ENCODE measurements around the gene ELMO1.

Gene ELMO1, protein sequence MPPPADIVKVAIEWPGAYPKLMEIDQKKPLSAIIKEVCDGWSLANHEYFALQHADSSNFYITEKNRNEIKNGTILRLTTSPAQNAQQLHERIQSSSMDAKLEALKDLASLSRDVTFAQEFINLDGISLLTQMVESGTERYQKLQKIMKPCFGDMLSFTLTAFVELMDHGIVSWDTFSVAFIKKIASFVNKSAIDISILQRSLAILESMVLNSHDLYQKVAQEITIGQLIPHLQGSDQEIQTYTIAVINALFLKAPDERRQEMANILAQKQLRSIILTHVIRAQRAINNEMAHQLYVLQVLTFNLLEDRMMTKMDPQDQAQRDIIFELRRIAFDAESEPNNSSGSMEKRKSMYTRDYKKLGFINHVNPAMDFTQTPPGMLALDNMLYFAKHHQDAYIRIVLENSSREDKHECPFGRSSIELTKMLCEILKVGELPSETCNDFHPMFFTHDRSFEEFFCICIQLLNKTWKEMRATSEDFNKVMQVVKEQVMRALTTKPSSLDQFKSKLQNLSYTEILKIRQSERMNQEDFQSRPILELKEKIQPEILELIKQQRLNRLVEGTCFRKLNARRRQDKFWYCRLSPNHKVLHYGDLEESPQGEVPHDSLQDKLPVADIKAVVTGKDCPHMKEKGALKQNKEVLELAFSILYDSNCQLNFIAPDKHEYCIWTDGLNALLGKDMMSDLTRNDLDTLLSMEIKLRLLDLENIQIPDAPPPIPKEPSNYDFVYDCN

GRCh38 chr7:37448636-37449361 lies at the start of gene ELMO1:
ELMO1 (minus strand) TSS chr7:37448864; CDS start chr7:37342690, 106,174 bp downstream.
- peak; percentile 69 to 70 for DNase-seq (ENCODE audit: low read depth in 2 of 2)

DNA sequence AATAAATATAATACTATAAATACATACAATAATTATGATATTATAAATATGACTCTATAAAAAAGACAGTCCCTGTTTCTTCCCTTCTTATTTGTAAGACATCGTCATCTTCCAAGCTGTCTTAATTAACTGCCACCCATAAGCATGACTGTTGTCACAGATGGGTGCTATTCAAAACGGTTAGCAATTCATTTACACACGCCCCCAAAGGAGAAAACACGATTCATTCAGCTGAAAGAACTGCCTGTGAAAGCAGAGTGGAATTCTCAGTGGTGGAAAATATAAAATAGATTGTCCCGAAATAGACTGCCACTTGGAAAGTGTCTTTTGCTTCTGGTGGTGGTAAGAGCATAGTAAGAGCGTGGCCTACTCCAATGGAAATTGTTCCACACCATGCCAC lies 48.9 kb upstream of the ELMO1 start:
- DNase-seq (ENCODE audit: low read depth in 2 of 2): no peak

- DNase-seq (ENCODE audit: low read depth in 2 of 2): no peak
Measured at GRCh38 chr7:37495574-37496184, 47.0 kb upstream of the ELMO1 start.

DNA sequence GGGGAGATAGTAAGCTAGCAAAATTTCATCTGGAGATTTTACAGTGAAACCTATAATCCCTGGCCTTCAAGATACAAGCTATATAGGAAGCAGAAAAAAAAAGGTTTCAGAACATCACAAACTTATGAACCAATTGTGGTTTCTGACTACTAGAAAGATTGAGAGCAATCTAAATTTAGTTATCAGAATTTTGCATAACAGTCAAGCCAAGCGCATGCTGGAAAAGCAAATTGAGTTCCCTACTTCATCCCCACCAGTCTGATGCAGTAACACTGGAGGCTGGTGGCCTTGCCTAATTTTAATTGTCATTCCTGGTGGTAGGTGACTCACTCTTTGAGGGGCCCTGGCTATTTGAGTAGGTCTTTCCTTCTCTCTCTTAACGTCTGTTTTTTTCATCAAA lies 46.3 kb upstream of the ELMO1 start:
- no peak for DNase-seq (ENCODE audit: low read depth in 2 of 2)

GRCh38 chr7:37493810-37494209 lies 45.1 kb upstream of the ELMO1 start:
- DNase-seq (ENCODE audit: low read depth in 2 of 2): no peak

DNA sequence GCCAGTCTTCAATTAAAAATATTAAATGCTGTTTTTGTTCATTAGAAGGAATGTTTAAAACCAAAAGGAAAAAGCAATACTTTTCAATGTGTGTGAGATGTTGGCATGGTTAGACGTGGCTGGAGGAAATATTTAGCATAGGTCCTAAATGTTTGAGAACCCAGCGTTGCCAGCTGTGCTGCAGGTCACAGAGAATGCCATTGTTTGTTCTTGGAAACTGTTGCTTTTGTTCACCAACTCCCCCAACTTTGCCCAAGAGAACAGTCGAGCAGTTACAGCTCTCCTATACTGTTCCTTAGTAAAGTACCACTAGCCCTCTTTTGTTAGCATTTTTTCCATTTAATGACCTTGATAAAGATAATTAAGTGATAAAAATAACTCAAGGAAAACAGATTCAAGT lies 44.5 kb upstream of the ELMO1 start:
- no peak for DNase-seq (ENCODE audit: low read depth in 2 of 2)

DNA sequence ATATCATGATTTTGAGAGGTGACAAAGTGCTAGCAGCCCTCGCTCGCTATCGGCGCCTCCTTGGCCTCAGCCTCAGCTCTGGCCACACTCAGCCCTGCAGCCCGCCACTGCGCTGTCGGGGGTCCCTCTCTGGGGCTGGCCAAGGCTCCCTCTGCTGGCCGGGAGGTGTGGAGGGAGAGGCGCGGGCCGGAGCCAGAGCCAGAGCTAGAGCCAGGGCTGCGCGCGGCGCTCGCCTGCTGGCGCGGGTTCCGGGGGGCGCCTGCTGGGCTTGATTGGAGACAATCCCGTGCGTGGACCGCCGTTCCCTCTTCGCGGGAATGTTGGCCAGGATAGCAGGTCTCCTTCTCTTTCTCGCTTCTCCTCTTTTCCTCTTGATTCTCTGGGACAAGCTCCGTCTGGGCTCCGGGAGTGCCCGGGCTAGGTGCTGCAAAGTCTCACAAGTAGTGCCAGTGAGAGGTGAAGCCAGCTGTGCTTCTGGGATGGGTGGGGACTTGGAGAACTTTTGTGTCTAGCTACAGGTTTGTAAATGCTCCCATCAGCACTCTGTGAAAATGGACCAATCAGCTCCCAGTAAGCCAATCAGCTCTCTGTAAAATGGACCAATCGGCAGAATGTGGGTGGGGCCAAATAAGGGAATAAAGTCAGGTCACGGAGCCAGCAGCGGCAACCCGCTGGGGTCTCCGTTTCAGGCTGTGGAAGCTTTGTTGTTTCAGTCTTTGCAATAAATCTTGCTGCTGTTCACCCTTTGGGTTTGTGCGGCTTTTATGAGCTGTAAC lies 43.4 kb upstream of the ELMO1 start:
- DNase-seq (ENCODE audit: low read depth in 2 of 2): no peak

DNA sequence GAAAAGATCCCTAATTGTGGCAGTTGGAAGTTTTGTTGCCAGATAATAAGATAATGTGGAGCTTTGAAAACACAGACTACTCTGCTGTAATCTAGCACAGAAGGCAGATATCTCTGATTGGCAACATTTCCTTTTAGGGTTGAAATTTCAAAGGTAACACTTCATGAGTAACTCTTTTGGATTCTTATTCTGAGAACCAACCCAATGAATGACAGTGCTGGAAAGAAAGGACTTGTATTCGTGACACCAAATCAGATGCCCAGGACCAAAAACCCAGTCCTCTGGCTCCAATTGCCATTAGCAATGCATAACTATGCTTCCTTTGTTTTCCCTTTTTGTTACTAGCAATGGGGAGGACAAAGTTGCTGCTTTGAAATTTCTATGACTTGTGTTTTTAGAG lies 41.0 kb upstream of the ELMO1 start:
- no peak for DNase-seq (ENCODE audit: low read depth in 2 of 2)

- no peak for DNase-seq (ENCODE audit: low read depth in 2 of 2)
Measured at GRCh38 chr7:37488163-37488764, 39.6 kb upstream of the ELMO1 start.

DNA sequence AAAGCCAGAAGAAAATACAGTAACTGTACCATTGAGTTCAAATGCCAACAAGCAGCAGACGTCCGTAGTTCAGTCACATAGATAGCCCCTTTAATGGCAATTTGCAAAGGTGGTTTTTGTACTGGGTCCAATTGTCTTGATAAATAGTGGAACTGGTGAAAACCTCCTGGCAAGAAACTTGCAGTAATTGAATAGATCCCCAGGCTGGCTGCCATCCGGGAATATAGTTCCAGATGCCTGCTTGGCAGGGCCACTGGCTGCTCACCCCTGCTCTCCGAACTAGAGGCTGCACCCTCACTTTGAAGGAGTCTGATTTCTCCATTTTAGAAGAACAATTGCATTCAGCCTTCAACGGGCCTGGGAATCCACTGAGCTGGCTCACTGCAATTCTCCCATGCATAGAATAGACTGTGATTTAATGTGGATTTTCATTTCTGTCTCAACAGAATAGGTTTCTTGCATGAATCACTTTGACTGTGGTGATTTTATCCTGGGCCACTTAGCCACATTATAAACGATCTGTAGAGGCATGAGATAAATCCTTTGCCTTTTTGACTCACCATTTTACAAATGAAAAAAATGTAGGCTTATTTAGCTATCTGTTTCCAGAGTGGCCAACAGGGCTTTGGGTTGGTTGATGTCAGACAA lies 35.9 kb upstream of the ELMO1 start:
- DNase-seq (ENCODE audit: low read depth in 2 of 2): no peak

DNA sequence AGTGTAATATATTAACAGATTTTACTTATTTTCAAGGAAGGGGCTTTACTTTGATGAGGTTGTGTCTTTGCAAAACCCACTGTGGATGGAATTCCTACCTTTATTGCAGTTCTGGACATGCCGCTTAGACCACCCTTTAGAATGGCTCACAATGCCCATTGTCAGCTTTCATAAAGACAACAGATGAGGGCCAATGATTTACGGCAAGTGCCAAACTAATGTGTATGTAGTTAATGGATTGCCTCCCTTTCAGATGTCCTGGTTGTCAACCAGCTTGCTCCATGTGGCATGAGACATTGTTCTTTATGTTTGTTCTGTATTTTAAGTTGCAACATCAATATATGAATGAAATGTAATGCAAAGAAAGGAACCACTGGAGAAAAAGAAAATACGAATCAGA lies 35.0 kb upstream of the ELMO1 start:
- DNase-seq (ENCODE audit: low read depth in 2 of 2): no peak

DNA sequence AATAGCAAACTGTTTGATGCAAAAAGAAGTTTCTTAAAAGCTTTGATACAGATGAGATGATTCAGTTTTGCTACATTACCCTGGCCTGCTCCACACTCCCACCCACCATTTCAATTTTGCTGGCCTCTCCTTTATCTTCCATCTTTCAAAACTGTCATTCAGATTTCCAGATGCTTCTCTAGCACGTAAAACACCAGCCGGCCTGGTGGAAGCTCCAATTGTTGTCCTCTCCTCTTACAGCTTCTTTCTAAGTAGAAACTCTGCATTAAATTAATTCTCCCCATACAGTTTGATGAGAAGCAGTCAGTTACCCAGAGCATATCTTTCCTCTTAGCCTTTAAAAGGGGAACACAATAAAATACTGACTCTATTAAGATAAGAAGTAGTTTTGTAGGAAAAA lies 34.3 kb upstream of the ELMO1 start:
- DNase-seq (ENCODE audit: low read depth in 2 of 2): no peak

DNA sequence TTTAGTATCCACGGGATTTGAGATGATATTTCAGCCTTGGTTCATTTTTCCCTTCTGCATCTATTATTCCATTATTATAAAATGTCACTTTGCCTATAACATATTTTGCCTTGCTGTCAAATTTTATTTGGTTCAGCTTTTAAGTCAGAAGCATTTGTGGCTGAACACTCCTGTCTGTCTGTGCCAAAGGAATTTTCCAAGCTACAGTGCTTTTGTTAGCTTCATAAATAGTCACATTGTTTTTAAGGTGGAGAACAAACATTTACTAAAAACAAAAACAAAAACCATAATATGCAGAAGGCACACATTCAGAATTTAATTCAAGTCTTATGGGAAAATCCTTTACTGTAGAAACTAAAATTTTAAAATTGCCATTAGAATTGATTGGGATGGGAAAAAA lies 33.8 kb upstream of the ELMO1 start:
- DNase-seq (ENCODE audit: low read depth in 2 of 2): no peak

- no peak for DNase-seq (ENCODE audit: low read depth in 2 of 2)
Measured at GRCh38 chr7:37481722-37482288, 33.1 kb upstream of the ELMO1 start.

GRCh38 chr7:37481154-37481553 lies 32.5 kb upstream of the ELMO1 start:
- DNase-seq (ENCODE audit: low read depth in 2 of 2): no peak

- DNase-seq (ENCODE audit: low read depth in 2 of 2): no peak
Measured at GRCh38 chr7:37480041-37481031, 31.7 kb upstream of the ELMO1 start.

GRCh38 chr7:37476881-37477450 lies 28.3 kb upstream of the ELMO1 start:
- DNase-seq (ENCODE audit: low read depth in 2 of 2): no peak

GRCh38 chr7:37476428-37476827 lies 27.8 kb upstream of the ELMO1 start:
- DNase-seq (ENCODE audit: low read depth in 2 of 2): no peak

- no peak for DNase-seq (ENCODE audit: low read depth in 2 of 2)
Measured at GRCh38 chr7:37475646-37476045, 27.0 kb upstream of the ELMO1 start.
